ENCODE measurements around the gene USH2A. TPM values are rescaled to one million over a fixed set of nuclear protein-coding genes. Genes with fewer than 3 reads are reported as not detected.

Gene USH2A
- total RNA-seq, 2 experiments from 2014 or later, result not detected

GRCh38 chr1:215600867-215601266, 822.4 kb downstream of the USH2A start:
- Mint-ChIP-seq H3K27me3 (no peaks in the 10 kb centered on the region), H3K4me1 (ENCODE audit: low read depth) (no peaks in the 10 kb centered on the region)

GRCh38 chr1:215600258-215600792, 822.9 kb downstream of the USH2A start:
- H3K36me3 Mint-ChIP-seq (ENCODE audit: low read depth), result no peaks in the 10 kb centered on the region
- DNase-seq (no peak), ATAC-seq (no peak)
- ChIA-PET CTCF (no interaction called here), POLR2A (no interaction called here)
- H3K9me3 Mint-ChIP-seq, result no peaks in the 10 kb centered on the region
- no peaks in the 10 kb centered on the region for H3K27me3 Mint-ChIP-seq
- H3K4me3 Mint-ChIP-seq, result no peak overlapping the region
- no peak overlapping the region for H3K27ac Mint-ChIP-seq
- intact Hi-C loops (cut with micrococcal nuclease), result no loop called here
- TF ChIP-seq, protein P1, sequence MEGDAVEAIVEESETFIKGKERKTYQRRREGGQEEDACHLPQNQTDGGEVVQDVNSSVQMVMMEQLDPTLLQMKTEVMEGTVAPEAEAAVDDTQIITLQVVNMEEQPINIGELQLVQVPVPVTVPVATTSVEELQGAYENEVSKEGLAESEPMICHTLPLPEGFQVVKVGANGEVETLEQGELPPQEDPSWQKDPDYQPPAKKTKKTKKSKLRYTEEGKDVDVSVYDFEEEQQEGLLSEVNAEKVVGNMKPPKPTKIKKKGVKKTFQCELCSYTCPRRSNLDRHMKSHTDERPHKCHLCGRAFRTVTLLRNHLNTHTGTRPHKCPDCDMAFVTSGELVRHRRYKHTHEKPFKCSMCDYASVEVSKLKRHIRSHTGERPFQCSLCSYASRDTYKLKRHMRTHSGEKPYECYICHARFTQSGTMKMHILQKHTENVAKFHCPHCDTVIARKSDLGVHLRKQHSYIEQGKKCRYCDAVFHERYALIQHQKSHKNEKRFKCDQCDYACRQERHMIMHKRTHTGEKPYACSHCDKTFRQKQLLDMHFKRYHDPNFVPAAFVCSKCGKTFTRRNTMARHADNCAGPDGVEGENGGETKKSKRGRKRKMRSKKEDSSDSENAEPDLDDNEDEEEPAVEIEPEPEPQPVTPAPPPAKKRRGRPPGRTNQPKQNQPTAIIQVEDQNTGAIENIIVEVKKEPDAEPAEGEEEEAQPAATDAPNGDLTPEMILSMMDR (IDR thresholded peaks at IDR 0.05), result no peak
- H3K4me1 Mint-ChIP-seq (ENCODE audit: low read depth), result no peaks in the 10 kb centered on the region

More at GRCh38 chr1:215600867-215601266, 822.4 kb downstream of the USH2A start:
- TF ChIP-seq, protein P1 (IDR thresholded peaks at IDR 0.05), result no peak
- Mint-ChIP-seq H3K4me3 (no peak overlapping the region), H3K36me3 (ENCODE audit: low read depth) (no peaks in the 10 kb centered on the region), H3K27ac (no peak overlapping the region), H3K9me3 (no peaks in the 10 kb centered on the region)
- intact Hi-C loops (cut with micrococcal nuclease), result no loop called here
- no peak for DNase-seq
- ChIA-PET POLR2A (no interaction called here), CTCF (no interaction called here)
- ATAC-seq, result no peak

DNA sequence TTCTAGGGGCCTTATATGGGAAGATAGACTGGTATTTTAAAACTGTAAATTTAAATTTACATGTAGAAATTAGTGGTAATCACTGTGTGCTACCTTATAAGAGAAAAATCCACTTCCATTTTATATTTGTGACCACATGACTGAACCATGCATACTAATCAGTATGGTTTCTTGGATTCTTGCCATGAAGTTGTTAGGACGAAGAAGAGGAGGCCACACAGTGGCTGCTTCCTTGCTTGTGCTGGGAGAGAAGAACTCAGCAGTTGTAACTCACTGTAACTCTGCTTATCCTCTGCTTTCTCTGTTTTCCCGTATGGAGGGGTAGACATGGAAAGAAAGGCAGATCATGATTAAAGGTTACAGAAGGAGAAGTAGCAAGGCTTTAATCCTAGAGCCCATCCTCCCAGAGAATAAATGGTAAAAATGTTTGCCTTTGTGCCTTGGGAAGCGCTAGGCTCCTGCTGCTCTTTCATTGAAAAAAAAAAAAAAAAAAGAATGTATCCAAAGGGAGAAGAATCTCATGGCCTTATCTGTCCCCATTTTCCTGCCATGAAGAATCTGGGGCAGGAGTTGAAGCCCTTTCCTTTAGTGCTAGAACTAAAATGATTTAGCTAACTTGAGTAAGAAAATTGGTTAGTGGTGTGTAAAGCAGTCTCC, 823.7 kb downstream of the USH2A start:
- DNase-seq, result no peak
- ChIA-PET POLR2A (no interaction called here), CTCF (no interaction called here)
- TF ChIP-seq, protein P1 (IDR thresholded peaks at IDR 0.05), result no peak
- H3K9me3 Mint-ChIP-seq, result no peaks in the 10 kb centered on the region
- intact Hi-C loops (cut with micrococcal nuclease), result no loop called here
- no peaks in the 10 kb centered on the region for H3K36me3 Mint-ChIP-seq (ENCODE audit: low read depth)
- no peak overlapping the region for H3K27ac Mint-ChIP-seq
- ATAC-seq, result no peak
- no peaks in the 10 kb centered on the region for H3K27me3 Mint-ChIP-seq
- no peak overlapping the region for H3K4me3 Mint-ChIP-seq
- H3K4me1 Mint-ChIP-seq (ENCODE audit: low read depth), result no peaks in the 10 kb centered on the region

DNA sequence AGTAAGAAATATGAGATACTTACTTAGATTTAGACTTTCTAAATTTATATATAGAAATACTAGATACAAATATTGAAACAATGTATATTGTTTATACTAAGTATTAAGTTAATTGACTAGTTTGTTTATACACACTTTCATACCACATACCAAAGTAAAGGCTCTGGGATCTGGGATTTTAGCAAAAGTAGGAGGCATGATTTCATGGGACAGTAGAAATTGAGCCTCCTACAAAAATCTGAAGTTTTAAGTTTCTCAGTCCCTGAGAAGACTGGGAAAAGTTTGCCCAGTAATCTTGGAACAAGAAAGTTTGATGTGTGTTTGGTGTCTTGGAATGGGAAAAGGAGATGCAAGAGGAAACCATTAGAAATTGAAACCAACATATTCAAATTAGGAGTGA, 825.3 kb downstream of the USH2A start:
- DNase-seq (no peak), ATAC-seq (no peak)
- H3K36me3 Mint-ChIP-seq (ENCODE audit: low read depth), result no peaks in the 10 kb centered on the region
- TF ChIP-seq, protein P1 (IDR thresholded peaks at IDR 0.05), result no peak
- intact Hi-C loops (cut with micrococcal nuclease), result no loop called here
- ChIA-PET POLR2A (no interaction called here), CTCF (no interaction called here)
- no peaks in the 10 kb centered on the region for H3K9me3 Mint-ChIP-seq
- H3K4me1 Mint-ChIP-seq (ENCODE audit: low read depth), result no peaks in the 10 kb centered on the region
- H3K27me3 Mint-ChIP-seq, result no peaks in the 10 kb centered on the region
- no peak overlapping the region for H3K4me3 Mint-ChIP-seq
- no peak overlapping the region for H3K27ac Mint-ChIP-seq

DNA sequence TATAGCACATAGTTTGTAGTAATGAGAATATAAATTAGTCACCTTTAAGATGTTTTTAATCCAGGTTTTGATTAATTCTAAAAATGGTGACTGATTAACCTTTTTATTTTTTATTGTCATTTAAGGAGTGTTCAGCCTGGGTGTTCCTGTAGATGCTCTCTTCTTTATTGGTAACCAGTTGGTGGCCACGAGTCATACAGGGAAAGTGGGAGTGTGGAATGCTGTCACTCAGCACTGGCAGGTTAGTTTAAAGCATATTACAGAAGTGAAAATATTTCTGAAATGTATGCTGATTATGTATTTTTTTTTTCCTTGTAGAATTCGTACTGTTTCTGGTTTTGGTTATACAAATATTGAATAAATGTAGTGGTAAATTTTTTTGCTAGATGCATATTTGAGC, 828.0 kb downstream of the USH2A start:
- TF ChIP-seq, protein P1 (IDR thresholded peaks at IDR 0.05), result no peak
- intact Hi-C loops (cut with micrococcal nuclease), result no loop called here
- DNase-seq, result no peak
- peaks cover 2% of the 10 kb centered on the region for H3K9me3 Mint-ChIP-seq
- no peak for ATAC-seq
- H3K27ac Mint-ChIP-seq, result no peak overlapping the region
- CTCF ChIA-PET, result no interaction called here
- no peak overlapping the region for H3K4me3 Mint-ChIP-seq
- POLR2A ChIA-PET, result no interaction called here
- H3K4me1 Mint-ChIP-seq (ENCODE audit: low read depth), result no peaks in the 10 kb centered on the region
- H3K36me3 Mint-ChIP-seq (ENCODE audit: low read depth), result no peaks in the 10 kb centered on the region
- H3K27me3 Mint-ChIP-seq, result no peaks in the 10 kb centered on the region
